ENCODE results near the gene HS6ST3. TPM values are rescaled to one million over a fixed set of nuclear protein-coding genes. Genes with fewer than 3 reads are reported as not detected.

The HS6ST3 gene
- total and polyA plus RNA-seq, 2 of the 13 experiments (the other 11 are each of a cell fraction or from before 2014, with no cell fraction given): not detected

DNA sequence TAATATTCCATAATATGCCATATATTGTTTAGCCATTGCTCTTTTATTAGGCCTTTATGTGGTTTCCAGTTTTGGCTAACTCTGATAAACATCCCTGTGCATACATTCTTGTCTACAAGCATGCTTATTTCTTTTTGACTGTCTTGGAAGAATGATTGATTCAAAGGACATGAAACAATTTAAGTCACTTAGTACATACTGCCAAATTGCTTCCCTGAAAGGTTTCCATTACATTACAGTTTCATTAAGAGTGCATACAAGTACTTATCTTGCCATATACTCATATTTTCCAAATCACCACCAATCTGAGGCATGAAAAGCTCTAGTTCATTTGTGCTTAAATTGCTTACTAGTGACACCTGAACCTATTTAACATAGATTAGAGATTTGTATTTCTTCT is 790.5 kb downstream of the HS6ST3 start:
- no peaks in the 10 kb centered on the region for H4K20me1 ChIP-seq (ENCODE audit: insufficient read depth, low read length)
- no TSS peak for BruUV-seq (replicated peaks)
- ATAC-seq (no peak), FAIRE-seq (no peak), DNase-seq (ENCODE audit: low spot score) (no peak)
- ChIA-PET CTCF (ENCODE audit: low intra/inter-chr PET ratio, low total read pairs) (no interaction called here), POLR2A (no interaction called here)
- H3K9ac ChIP-seq (ENCODE audit: insufficient read depth, low read depth, low read length): no peak overlapping the region
- H3K4me3 ChIP-seq (replicated peaks in 1 of 3; ENCODE audit: insufficient read depth in 1 of 3, low read depth in 2 of 3, low read length in 3 of 3): no peak overlapping the region
- no peak overlapping the region for H3K4me2 ChIP-seq (ENCODE audit: low read depth, low read length)
- H2AFZ ChIP-seq (ENCODE audit: low read length): no peak overlapping the region
- no peaks in the 10 kb centered on the region for H3K79me2 ChIP-seq (ENCODE audit: insufficient read depth, low read length)
- H3K9me3 ChIP-seq (ENCODE audit: low read length): no peaks in the 10 kb centered on the region
- H3K27ac ChIP-seq (ENCODE audit: extremely low read length, insufficient read depth, low read length): no peak overlapping the region
- in situ Hi-C loops (cut with HindIII; ENCODE audit: extremely low pct_ligation_motif_present, low pct_unique_long_range_greater_than_20kb): no loop called here
- H3K4me1 ChIP-seq (ENCODE audit: insufficient read depth, low read length): no peaks in the 10 kb centered on the region
- intact Hi-C loops (cut with micrococcal nuclease; ENCODE audit: unreplicated experiment): no loop called here
- H3K27me3 ChIP-seq (ENCODE audit: control insufficient read depth in 1 of 2, insufficient read depth in 2 of 2, low read length in 2 of 2): 0 out of 5 replicates have a peak, but pooled peaks cover 0 to 3% of the 10 kb centered on the region in 2 experiments
- H3K36me3 ChIP-seq (replicated peaks in 1 of 2; ENCODE audit: control insufficient read depth in 1 of 2, insufficient read depth in 2 of 2, low read length in 2 of 2): no peaks in the 10 kb centered on the region
- TF ChIP-seq NR2F1 (CRISPR knock-in tag; IDR thresholded peaks at IDR 0.05) (no peak), ZFX (CRISPR knock-in tag; IDR thresholded peaks at IDR 0.05; ENCODE audit: low read depth) (no peak), SRSF4 (IDR thresholded peaks at IDR 0.05; ENCODE audit: low read depth, low read length, poor library complexity, severe bottlenecking) (no peak), NBN (conservative IDR thresholded peaks at IDR 0.05) (no peak), ZFP82 (CRISPR knock-in tag; IDR thresholded peaks at IDR 0.05; ENCODE audit: borderline replicate concordance) (no peak), ZNF557 (CRISPR knock-in tag; IDR thresholded peaks at IDR 0.05) (no peak), ZNF274 (CRISPR knock-in tag; IDR thresholded peaks at IDR 0.05) (no peak), ZNF660 (CRISPR knock-in tag; IDR thresholded peaks at IDR 0.05; ENCODE audit: borderline replicate concordance, low read depth) (no peak), ZNF230 (CRISPR knock-in tag; IDR thresholded peaks at IDR 0.05) (no peak), NR2C2 (CRISPR knock-in tag; IDR thresholded peaks at IDR 0.05; ENCODE audit: borderline replicate concordance) (no peak), ZNF615 (CRISPR knock-in tag; IDR thresholded peaks at IDR 0.05; ENCODE audit: borderline replicate concordance) (no peak), ZNF816 (CRISPR knock-in tag; IDR thresholded peaks at IDR 0.05; ENCODE audit: borderline replicate concordance) (no peak)
- TF ChIP-seq, protein P1, sequence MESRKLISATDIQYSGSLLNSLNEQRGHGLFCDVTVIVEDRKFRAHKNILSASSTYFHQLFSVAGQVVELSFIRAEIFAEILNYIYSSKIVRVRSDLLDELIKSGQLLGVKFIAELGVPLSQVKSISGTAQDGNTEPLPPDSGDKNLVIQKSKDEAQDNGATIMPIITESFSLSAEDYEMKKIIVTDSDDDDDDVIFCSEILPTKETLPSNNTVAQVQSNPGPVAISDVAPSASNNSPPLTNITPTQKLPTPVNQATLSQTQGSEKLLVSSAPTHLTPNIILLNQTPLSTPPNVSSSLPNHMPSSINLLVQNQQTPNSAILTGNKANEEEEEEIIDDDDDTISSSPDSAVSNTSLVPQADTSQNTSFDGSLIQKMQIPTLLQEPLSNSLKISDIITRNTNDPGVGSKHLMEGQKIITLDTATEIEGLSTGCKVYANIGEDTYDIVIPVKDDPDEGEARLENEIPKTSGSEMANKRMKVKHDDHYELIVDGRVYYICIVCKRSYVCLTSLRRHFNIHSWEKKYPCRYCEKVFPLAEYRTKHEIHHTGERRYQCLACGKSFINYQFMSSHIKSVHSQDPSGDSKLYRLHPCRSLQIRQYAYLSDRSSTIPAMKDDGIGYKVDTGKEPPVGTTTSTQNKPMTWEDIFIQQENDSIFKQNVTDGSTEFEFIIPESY (CRISPR knock-in tag; IDR thresholded peaks at IDR 0.05): no peak
- TF ChIP-seq, protein P2, sequence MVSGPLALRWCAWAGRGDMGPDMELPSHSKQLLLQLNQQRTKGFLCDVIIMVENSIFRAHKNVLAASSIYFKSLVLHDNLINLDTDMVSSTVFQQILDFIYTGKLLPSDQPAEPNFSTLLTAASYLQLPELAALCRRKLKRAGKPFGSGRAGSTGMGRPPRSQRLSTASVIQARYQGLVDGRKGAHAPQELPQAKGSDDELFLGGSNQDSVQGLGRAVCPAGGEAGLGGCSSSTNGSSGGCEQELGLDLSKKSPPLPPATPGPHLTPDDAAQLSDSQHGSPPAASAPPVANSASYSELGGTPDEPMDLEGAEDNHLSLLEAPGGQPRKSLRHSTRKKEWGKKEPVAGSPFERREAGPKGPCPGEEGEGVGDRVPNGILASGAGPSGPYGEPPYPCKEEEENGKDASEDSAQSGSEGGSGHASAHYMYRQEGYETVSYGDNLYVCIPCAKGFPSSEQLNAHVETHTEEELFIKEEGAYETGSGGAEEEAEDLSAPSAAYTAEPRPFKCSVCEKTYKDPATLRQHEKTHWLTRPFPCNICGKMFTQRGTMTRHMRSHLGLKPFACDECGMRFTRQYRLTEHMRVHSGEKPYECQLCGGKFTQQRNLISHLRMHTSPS (CRISPR knock-in tag; IDR thresholded peaks at IDR 0.05; ENCODE audit: low read depth): no peak
- TF ChIP-seq, protein P3, sequence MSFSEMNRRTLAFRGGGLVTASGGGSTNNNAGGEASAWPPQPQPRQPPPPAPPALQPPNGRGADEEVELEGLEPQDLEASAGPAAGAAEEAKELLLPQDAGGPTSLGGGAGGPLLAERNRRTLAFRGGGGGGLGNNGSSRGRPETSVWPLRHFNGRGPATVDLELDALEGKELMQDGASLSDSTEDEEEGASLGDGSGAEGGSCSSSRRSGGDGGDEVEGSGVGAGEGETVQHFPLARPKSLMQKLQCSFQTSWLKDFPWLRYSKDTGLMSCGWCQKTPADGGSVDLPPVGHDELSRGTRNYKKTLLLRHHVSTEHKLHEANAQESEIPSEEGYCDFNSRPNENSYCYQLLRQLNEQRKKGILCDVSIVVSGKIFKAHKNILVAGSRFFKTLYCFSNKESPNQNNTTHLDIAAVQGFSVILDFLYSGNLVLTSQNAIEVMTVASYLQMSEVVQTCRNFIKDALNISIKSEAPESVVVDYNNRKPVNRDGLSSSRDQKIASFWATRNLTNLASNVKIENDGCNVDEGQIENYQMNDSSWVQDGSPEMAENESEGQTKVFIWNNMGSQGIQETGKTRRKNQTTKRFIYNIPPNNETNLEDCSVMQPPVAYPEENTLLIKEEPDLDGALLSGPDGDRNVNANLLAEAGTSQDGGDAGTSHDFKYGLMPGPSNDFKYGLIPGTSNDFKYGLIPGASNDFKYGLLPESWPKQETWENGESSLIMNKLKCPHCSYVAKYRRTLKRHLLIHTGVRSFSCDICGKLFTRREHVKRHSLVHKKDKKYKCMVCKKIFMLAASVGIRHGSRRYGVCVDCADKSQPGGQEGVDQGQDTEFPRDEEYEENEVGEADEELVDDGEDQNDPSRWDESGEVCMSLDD (CRISPR knock-in tag; IDR thresholded peaks at IDR 0.05; ENCODE audit: borderline replicate concordance): no peak
